HepG2 (cell line): ENCODE data around the gene ZDHHC13. TPM values are rescaled to one million over a fixed set of nuclear protein-coding genes. Genes with fewer than 3 reads are reported as not detected.

Experiments
- ATAC-seq: fragments of 200-7000 bp; cut with Tn5 transposase; 3 replicates; pipeline ENCODE4 v1.9.1; 2020; ENCODE audit warnings: mild to moderate bottlenecking, moderate library complexity
- BruUV-seq: library from RNA; stranded (reverse); fragments of 400-500 nt; replicated peaks from 2 replicates; lab custom pipeline; 2021; lab: Mats Ljungman, UMichigan
- CTCF ChIA-PET: fragments of 300-600 bp; formaldehyde crosslinking; extraction: SDS; loops from one replicate; lab custom pipeline; 2021; ENCODE audit warnings: low total read pairs, inconsistent platforms, low intra/inter-chr PET ratio; lab: Yijun Ruan, JAX
- POLR2A ChIA-PET: fragments of 350-600 bp; sonication (Branson Sonifier 250); formaldehyde crosslinking; loops from one replicate; lab custom pipeline; 2020; ENCODE audit warnings: antibody characterized with exemption, inconsistent platforms; lab: Yijun Ruan, JAX
- DNase-seq: peaks from one replicate; pipeline ENCODE4 v3.0.0-alpha.2; 2015; ENCODE audit warnings: low spot score
- FAIRE-seq: peaks from 3 replicates; lab custom pipeline; 2011; peaks lifted over from hg19 to GRCh38; lab: Jason Lieb, UNC
- H2AFZ ChIP-seq: one replicate; pipeline ENCODE4 v1.6.1; 2011; ENCODE audit warnings: low read length, inconsistent platforms
- H3K27ac ChIP-seq: fragments of 300-600 bp; 3 replicates; pipeline ENCODE4 v1.8.0; 2011; ENCODE audit warnings: mixed run types, mild to moderate bottlenecking, mixed read lengths, low read length, inconsistent platforms; ENCODE audit not compliant: insufficient read depth; ENCODE audit errors: extremely low read length
- H3K27me3 ChIP-seq, 2 experiments: fragments of 200-600 bp in 1 of 2; 2 replicates in 1 of 2; 3 replicates in 1 of 2; pipeline versions ENCODE4 v1.6.0 to v1.8.0; 2011; ENCODE audit warnings: low read length in 2 of 2, mild to moderate bottlenecking in 2 of 2, moderate library complexity in 2 of 2, inconsistent platforms in 1 of 2; ENCODE audit not compliant: insufficient read depth in 2 of 2, control insufficient read depth in 1 of 2
- H3K36me3 ChIP-seq, 2 experiments: fragments of 200-600 bp in 1 of 2; replicated peaks in 1 of 2; 2 replicates in 1 of 2; 3 replicates in 1 of 2; pipeline versions ENCODE4 v1.5.1 to v1.8.0; 2011; ENCODE audit warnings: low read length in 2 of 2, inconsistent platforms in 1 of 2; ENCODE audit not compliant: insufficient read depth in 2 of 2, control insufficient read depth in 1 of 2
- H3K4me1 ChIP-seq: 2 replicates; pipeline ENCODE4 v1.5.1; 2012; ENCODE audit warnings: low read length, inconsistent platforms; ENCODE audit not compliant: insufficient read depth
- H3K4me2 ChIP-seq: 2 replicates; pipeline ENCODE4 v1.6.0; 2011; ENCODE audit warnings: low read depth, low read length, inconsistent platforms
- H3K4me3 ChIP-seq, 3 experiments: fragments of 200-600 bp in 1 of 3; sonication (generic), shearing (Covaris generic) in 1 of 3; replicated peaks in 1 of 3; 2 replicates each; pipeline ENCODE4 v1.5.1; 2011 to 2016; ENCODE audit warnings: low read length in 3 of 3, inconsistent platforms in 2 of 3, low read depth in 2 of 3, mild to moderate bottlenecking in 2 of 3, control low read depth in 1 of 3, mixed read lengths in 1 of 3; ENCODE audit not compliant: insufficient read depth in 1 of 3
- H3K79me2 ChIP-seq: one replicate; pipeline ENCODE4 v1.6.1; 2011; ENCODE audit warnings: low read length, inconsistent platforms; ENCODE audit not compliant: insufficient read depth
- H3K9ac ChIP-seq: 2 replicates; pipeline ENCODE4 v1.6.0; 2011; ENCODE audit warnings: mild to moderate bottlenecking, low read depth, low read length, inconsistent platforms; ENCODE audit not compliant: insufficient read depth
- H3K9me3 ChIP-seq: 2 replicates; pipeline ENCODE4 v1.5.1; 2012; ENCODE audit warnings: mild to moderate bottlenecking, low read length
- H4K20me1 ChIP-seq: 2 replicates; pipeline ENCODE4 v1.6.0; 2011; ENCODE audit warnings: inconsistent platforms, mild to moderate bottlenecking, low read length, moderate library complexity; ENCODE audit not compliant: insufficient read depth
- BRD4 ChIP-seq: sonication (generic); formaldehyde crosslinking; IDR thresholded peaks from 2 replicates; pipeline ENCODE4 v1.4.0; 2020; ENCODE audit warnings: missing genetic modification reagents
- DNMT3B ChIP-seq: conservative IDR thresholded peaks from 2 replicates; pipeline ENCODE4 v1.6.1; 2016; ENCODE audit warnings: missing biosample characterization, control low read depth
- RAD21 ChIP-seq: fragments of 450-650 bp; formaldehyde crosslinking; IDR thresholded peaks from 2 replicates; pipeline ENCODE4 v1.5.0; 2020; ENCODE audit warnings: mild to moderate bottlenecking
- TBX3 ChIP-seq: fragments of 450-650 bp; IDR thresholded peaks from 2 replicates; pipeline ENCODE4 v1.6.1; 2017; ENCODE audit warnings: antibody characterized with exemption, mild to moderate bottlenecking, inconsistent platforms, borderline replicate concordance
- UBTF ChIP-seq: sonication (generic); formaldehyde crosslinking; IDR thresholded peaks from 2 replicates; pipeline ENCODE4 v1.4.0; 2020; ENCODE audit warnings: mild to moderate bottlenecking, missing genetic modification reagents
- ZNF260 ChIP-seq: sonication (generic); formaldehyde crosslinking; IDR thresholded peaks from 2 replicates; pipeline ENCODE4 v1.4.0; 2020; ENCODE audit warnings: missing genetic modification reagents, low read depth, mild to moderate bottlenecking, borderline replicate concordance
- ZNF567 ChIP-seq: sonication (generic); formaldehyde crosslinking; IDR thresholded peaks from 2 replicates; pipeline ENCODE4 v1.8.1; 2023; ENCODE audit warnings: mild to moderate bottlenecking, missing genetic modification reagents, borderline replicate concordance
- WGBS: methylation state at CpG from one replicate; pipeline ENCODE4 v1.1.6; 2017; ENCODE audit warnings: low lambda C conversion rate; 5-methylcytosine and 5-hydroxymethylcytosine counted together
- in situ Hi-C: cut with HindIII; loops from 2 replicates; pipeline ENCODE4 v1.10.0; 2017; ENCODE audit warnings: low pct_unique_long_range_greater_than_20kb; ENCODE audit not compliant: extremely low pct_ligation_motif_present
- intact Hi-C: fragments of 100-400 bp; cut with micrococcal nuclease; formaldehyde crosslinking; loops from one replicate; pipeline ENCODE4 v1.10.0; 2022; ENCODE audit not compliant: unreplicated experiment
- polyA plus RNA-seq, 8 experiments: library from polyadenylated mRNA; depleted of rRNA in 3 of 8; stranded (reverse) in 7 of 8; unstranded in 1 of 8; fragments of >200 nt; fragmentation: Illumina TruSeq in 4 of 8; extraction: Trizol in 4 of 8; gene quantifications; 2 replicates each; pipeline versions ENCODE4 v1.2.1 to v1.2.3, GENCODE V29; 2011 to 2016; ENCODE audit warnings: low read depth in 4 of 8, missing spikeins in 1 of 8, mixed read lengths in 1 of 8; ENCODE audit not compliant: insufficient read depth in 1 of 8
- total RNA-seq, 5 experiments: library from RNA; depleted of rRNA; stranded (reverse); fragments of >200 nt; fragmentation: Illumina TruSeq; extraction: Trizol; gene quantifications; 2 replicates each; pipeline ENCODE4 v1.2.3, GENCODE V29; 2016; ENCODE audit warnings: low read depth in 1 of 5
- TF ChIP-seq, protein P1 (sequence below): sonication (generic); formaldehyde crosslinking; IDR thresholded peaks from 2 replicates; pipeline ENCODE4 v1.5.0; 2020; ENCODE audit warnings: mild to moderate bottlenecking, missing genetic modification reagents, borderline replicate concordance
- TF ChIP-seq, protein P2 (sequence below): IDR thresholded peaks from 2 replicates; pipeline ENCODE4 v1.6.1; 2016

ZDHHC13 gene
- total and polyA plus RNA-seq, 2 of the 13 experiments (the other 11 are each of a cell fraction or from before 2014, with no cell fraction given) = 10.9 to 11.8 TPM

- TF ChIP-seq, protein P1, sequence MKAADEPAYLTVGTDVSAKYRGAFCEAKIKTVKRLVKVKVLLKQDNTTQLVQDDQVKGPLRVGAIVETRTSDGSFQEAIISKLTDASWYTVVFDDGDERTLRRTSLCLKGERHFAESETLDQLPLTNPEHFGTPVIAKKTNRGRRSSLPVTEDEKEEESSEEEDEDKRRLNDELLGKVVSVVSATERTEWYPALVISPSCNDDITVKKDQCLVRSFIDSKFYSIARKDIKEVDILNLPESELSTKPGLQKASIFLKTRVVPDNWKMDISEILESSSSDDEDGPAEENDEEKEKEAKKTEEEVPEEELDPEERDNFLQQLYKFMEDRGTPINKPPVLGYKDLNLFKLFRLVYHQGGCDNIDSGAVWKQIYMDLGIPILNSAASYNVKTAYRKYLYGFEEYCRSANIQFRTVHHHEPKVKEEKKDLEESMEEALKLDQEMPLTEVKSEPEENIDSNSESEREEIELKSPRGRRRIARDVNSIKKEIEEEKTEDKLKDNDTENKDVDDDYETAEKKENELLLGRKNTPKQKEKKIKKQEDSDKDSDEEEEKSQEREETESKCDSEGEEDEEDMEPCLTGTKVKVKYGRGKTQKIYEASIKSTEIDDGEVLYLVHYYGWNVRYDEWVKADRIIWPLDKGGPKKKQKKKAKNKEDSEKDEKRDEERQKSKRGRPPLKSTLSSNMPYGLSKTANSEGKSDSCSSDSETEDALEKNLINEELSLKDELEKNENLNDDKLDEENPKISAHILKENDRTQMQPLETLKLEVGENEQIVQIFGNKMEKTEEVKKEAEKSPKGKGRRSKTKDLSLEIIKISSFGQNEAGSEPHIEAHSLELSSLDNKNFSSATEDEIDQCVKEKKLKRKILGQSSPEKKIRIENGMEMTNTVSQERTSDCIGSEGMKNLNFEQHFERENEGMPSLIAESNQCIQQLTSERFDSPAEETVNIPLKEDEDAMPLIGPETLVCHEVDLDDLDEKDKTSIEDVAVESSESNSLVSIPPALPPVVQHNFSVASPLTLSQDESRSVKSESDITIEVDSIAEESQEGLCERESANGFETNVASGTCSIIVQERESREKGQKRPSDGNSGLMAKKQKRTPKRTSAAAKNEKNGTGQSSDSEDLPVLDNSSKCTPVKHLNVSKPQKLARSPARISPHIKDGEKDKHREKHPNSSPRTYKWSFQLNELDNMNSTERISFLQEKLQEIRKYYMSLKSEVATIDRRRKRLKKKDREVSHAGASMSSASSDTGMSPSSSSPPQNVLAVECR (CRISPR knock-in tag) = no peak
- POLR2A ChIA-PET = no interaction called here
- Histone ChIP-seq H3K27me3 (0 out of 5 replicates have a peak, but pooled peaks cover 0 to 2% of the 10 kb centered on the region in 2 experiments), H3K36me3 (no peaks in the 10 kb centered on the region), H2AFZ (no peak overlapping the region), H3K4me1 (peaks cover 9% of the 10 kb centered on the region), H3K9me3 (no peaks in the 10 kb centered on the region), H4K20me1 (no peaks in the 10 kb centered on the region), H3K27ac (no peak overlapping the region), H3K4me2 (no peak overlapping the region), H3K9ac (no peak overlapping the region), H3K79me2 (no peaks in the 10 kb centered on the region), H3K4me3 (no peak overlapping the region)
- BruUV-seq = no TSS peak
- 7% methylated on average over 2 of the region's 2 CpGs for WGBS
- DNase-seq (no peak), ATAC-seq (no peak), FAIRE-seq (no peak)
- in situ Hi-C loops (no loop called here), intact Hi-C loops (no loop called here)
- CTCF ChIA-PET = no interaction called here
Observed at GRCh38 chr11:19193916-19194315, 76.9 kb downstream of the ZDHHC13 start.

- ATAC-seq (no peak), FAIRE-seq (no peak), DNase-seq (no peak)
- Histone ChIP-seq H3K79me2 (no peaks in the 10 kb centered on the region), H3K27me3 (0 out of 5 replicates have a peak, but pooled peaks cover 0 to 6% of the 10 kb centered on the region in 2 experiments), H2AFZ (no peak overlapping the region), H4K20me1 (no peaks in the 10 kb centered on the region), H3K27ac (no peak overlapping the region), H3K4me2 (no peak overlapping the region), H3K36me3 (no peaks in the 10 kb centered on the region), H3K9me3 (no peaks in the 10 kb centered on the region), H3K9ac (no peak overlapping the region), H3K4me1 (peaks cover 9% of the 10 kb centered on the region), H3K4me3 (no peak overlapping the region)
- in situ Hi-C loops = no loop called here
- BruUV-seq = no TSS peak
- ChIA-PET CTCF (no interaction called here), POLR2A (no interaction called here)
- intact Hi-C loops = no loop called here
- 28% methylated on average over 4 of the region's 4 CpGs for WGBS
- TF ChIP-seq RAD21 (CRISPR knock-in tag) (no peak), ZNF567 (CRISPR knock-in tag) (no peak), DNMT3B (CRISPR knock-in tag) (no peak), TBX3 (no peak), UBTF (CRISPR knock-in tag) (no peak), ZNF260 (CRISPR knock-in tag) (no peak), BRD4 (CRISPR knock-in tag) (no peak)
- TF ChIP-seq, protein P2, sequence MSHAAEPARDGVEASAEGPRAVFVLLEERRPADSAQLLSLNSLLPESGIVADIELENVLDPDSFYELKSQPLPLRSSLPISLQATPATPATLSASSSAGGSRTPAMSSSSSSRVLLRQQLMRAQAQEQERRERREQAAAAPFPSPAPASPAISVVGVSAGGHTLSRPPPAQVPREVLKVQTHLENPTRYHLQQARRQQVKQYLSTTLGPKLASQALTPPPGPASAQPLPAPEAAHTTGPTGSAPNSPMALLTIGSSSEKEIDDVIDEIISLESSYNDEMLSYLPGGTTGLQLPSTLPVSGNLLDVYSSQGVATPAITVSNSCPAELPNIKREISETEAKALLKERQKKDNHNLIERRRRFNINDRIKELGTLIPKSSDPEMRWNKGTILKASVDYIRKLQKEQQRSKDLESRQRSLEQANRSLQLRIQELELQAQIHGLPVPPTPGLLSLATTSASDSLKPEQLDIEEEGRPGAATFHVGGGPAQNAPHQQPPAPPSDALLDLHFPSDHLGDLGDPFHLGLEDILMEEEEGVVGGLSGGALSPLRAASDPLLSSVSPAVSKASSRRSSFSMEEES (CRISPR knock-in tag) = no peak
Observed at GRCh38 chr11:19194620-19195308, 77.8 kb downstream of the ZDHHC13 start.
